Head of caudate nucleus (tissue), 42 donors: ENCODE measurements around the gene PNPLA8.

Source experiments
- DNase-seq, 42 donors: peaks; one replicate each; pipeline versions ENCODE4 v3.0.0 to v3.0.0-alpha.2; 2020 to 2021; ENCODE audit warnings: mixed read lengths in 7 of 42
- intact Hi-C: fragments of 100-400 bp; cut with DNase I; formaldehyde crosslinking; loops from one replicate; pipeline ENCODE4 v1.15.0; 2022

PNPLA8 gene

GRCh38 chr7:108421720-108422331 lies 104.1 kb downstream of the PNPLA8 start:
- intact Hi-C loops = no loop called here
- no peak for DNase-seq
